Activated CD4-positive, alpha-beta T cell treated with anti-CD3 and anti-CD28 coated beads, Interleukin-2, amount 50 U/mL, for 1 hour (primary cell): ENCODE data around the gene LRRC72.
"Not testable (repeated sequence)": the region's sequence is repeated elsewhere in the genome, so short reads cannot be mapped to it uniquely, and the experiment has no call there.

ENCODE experiments used
- DNase-seq: peaks from one replicate; pipeline ENCODE4 v3.0.0-alpha.2; 2020

LRRC72 gene

DNA sequence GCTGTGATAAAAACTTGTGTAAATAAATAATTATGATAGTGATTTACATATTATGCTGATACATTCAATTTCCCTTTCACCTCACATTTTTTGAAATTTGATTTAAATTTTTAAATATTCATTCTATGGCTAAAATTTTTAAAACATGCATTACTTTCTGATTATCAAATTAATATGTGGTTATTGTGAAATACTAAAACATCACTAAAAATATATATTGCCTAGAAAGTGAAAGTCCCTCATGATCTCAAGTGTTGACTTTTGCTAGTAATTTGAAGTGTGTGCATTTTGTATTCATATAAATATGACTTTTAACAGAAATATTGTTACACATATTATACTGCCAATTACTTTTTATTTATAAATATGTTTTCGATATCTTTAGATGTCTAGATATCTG is 3.1 kb downstream of the LRRC72 start:
- DNase-seq = no peak

DNA sequence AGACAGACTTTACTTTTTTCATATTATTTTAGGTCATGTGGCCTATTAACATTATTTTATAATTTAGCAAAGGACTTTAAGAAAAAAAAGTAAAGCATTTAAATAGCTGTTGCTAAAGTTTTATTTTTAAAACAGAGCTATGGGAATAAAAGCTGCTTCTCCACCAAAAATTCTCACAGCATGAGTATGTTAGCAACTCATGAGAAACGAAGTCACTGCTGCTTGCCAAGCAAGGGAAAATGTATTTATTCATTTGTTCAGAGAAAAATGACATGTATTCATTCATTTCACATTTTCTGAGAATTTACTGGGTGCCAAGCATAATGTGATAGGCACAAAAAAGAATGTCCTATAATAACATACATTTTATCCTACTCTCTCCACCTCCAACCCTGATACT is 5.1 kb downstream of the LRRC72 start:
- DNase-seq = no peak

DNA sequence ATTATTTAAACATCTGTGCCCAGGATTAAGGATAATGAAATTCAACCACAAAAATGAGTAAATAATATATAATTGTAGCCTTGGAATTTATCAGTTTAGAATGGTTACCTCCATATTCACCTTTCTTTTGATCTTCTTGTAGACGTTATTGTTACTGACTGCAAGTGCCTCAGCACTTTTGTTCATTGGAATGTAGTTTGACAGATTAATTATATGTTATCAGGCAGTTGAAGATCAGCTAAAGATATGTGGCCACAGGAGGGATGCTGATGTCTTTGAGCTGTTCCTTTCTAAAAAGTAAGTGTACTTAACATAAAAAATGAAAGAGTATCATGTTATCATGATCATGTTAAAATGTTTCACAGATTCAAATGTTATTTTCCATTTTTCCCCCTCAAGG is 5.6 kb downstream of the LRRC72 start:
- no peak for DNase-seq

DNA sequence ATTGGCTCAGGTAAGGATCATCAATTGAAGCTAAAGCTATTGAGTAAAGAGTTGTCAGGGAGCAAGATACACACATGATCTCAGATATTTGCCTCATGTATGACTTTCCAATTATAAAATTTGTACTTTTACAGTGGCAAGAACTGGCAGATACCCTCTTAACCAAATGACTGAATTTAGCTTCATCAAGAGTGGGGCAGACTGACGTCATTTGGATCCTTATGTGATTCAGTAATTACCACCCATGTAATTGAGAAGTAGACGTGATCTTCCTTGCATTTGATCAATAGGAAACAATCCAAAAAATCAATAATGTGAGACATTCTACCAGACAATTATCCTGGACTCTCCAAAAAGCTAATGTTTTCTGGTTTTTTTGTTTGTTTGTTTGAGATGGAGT is 8.9 kb downstream of the LRRC72 start:
- no peak for DNase-seq

DNA sequence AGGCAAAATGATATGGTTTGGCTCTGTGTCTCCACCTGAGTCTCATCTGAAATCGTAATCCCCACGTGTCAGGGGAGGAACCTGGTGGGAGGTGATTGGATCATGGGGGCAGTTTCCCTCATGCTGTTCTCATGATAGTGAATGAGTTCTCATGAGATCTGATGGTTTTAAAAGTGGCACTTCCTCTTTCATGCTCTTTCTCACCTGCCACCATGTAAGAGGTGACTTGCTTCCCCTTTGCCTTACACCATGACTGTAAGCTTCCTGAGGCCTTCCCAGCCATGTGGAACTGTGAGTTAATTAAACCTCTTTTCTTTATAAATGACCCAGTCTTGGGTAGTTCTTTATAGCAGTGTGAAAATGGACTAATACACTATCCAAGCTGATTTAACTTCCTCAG is 13.9 kb downstream of the LRRC72 start:
- not testable (repeated sequence) for DNase-seq

DNA sequence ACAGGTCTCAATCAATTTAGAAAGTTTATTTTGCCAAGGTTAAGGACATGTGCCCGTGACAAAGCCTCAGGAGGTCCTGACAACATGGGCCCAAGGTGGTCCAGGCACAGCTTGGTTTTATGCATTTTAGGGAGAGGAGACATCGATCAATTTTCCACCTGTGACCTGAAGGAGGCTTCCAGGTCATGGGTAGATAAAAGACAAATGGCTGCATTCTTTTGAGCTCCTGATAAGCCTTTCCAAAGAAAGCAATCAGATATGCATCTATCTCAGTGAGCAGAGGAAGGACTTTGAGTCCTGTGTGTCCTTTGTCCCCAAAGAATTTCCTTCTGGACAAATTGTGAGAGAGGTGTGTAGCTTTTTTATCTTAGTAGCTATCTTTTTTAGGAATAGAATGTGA is 15.8 kb downstream of the LRRC72 start:
- no peak for DNase-seq

DNA sequence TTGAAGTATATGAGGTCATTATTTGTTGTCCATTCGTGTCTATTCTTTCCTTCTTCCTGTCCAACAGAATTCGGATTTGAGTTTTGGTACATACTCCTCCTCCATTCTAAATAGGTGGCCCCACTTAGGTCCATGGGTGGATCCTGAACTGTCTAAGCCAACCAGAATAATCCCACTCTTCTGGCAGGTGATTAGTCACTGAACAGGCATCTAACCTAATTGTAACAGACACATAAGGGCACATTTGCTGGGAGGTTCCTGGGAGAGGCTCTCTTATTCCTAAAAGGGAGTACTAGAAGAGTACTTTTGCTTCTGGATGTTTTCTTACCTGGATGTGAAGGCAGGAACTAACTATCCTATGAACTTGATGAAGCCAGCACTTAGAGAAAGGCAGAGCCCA is 16.8 kb downstream of the LRRC72 start:
- no peak for DNase-seq

DNA sequence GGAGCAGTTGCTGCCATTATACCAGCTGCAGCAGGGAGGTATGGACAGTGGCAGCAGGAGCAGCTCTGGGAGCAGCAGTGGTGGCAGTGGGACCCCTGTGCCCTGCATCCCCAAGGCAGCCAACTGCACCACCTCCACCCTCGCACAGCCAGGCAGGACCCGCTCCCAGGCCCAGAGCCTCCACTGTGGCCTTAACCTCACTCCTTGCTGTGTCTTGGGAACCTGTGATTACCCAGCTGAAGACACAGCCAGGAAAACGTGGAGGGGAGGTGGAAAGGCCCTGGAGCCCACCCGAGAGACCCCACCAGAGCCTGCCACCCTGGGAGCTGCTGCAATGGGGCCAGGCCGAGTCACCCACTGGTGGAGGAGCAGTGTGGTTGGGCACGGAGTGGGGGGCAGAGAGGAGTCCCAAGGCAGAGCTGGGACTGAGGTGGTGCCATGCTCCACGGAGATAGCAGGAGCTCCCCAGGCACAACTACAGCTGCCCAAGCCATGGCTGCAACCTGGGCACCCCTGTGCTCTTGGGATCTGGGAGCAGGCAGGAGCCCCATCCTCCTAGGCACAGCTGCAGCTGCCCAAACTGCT is 20.4 kb downstream of the LRRC72 start:
- no peak for DNase-seq

DNA sequence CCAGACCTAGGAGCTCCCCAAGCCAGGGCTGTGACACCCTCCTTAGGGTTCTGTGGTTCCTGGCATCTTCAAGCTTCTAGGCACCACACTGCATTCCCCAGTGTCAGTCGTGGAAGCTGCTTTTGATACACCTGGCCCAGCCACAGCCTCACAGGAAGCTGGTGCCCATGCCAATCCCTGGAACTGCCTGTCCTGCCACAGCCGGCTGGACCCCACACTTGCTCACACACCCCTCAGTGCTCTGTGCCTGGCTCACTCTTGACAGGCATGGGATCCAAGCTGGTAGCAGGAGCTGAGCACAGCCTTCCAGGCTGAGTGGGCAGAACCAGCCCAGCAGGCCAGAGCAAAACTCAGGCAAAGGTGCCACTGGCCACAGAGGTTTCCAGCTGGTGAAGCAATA is 21.8 kb downstream of the LRRC72 start:
- no peak for DNase-seq

DNA sequence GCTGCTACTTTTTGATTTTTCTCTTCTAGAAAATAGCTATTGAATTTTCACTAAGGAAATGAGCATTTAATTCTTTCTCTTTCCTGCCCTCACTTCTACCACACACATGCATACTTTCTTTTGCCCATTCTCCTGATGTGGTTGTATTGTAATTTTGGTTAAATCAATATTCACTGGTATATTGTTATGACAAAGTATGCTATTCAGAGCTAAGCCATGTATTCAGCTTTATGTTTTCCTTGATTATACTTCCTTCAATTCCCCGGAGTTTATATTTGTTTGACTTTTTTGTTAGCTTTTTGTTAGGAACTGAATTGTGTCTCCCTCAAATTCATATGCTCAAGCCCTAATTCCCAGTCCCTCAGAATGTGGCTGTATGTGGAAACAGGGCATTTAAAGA is 24.0 kb downstream of the LRRC72 start:
- no peak for DNase-seq

DNA sequence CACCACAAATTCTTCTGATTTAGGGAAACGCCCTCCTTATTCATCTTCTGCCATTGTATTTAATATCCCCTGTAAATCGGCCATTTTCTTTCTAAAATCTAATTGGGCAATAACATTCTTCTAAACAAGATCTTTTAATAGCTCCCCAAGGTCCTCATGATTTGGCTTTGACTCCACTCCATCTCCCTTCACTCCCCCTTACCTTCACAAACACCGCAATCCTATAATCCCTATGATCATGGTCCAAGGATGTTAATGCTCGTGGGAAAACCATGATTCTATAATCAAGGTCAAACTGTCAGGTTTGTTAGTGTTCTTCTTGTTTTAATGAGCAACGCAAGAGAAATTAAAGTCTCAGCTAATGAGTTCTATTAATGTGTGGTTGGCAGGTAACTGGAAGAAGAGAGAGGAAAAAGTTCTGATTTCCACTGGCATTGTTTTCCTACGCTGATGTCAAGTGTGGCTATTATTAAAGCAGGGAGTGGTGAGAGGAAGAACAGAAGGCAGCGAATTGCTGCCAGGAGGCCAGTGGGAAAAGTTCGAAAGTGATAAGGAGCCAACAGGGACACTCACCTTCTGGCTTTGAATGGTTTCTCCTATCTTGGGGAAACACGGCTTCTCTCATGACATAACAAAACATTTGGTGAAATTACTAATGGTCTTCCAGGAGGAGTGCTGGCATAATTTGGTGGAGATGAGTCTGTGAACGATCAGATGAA is 28.1 kb downstream of the LRRC72 start:
- DNase-seq = no peak

DNA sequence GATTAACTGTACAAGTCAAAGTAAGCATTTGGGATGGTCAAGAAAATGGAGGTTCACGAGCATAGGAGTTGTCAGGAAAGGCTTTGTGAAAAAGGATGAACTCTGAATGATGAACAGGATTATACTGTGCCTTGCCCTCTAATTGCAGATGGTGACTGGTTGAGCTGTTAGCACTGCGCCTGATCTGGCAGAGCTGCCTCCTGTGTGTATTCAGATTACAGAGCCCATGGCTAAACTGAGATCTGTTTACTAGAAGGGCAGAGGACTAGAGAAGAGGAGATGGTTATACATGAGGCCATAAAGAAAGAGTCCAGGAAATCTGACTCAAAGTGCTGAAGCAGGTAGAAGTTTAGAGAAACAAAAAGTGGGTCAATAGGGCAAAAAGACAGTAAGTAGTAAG is 29.7 kb downstream of the LRRC72 start:
- no peak for DNase-seq

DNA sequence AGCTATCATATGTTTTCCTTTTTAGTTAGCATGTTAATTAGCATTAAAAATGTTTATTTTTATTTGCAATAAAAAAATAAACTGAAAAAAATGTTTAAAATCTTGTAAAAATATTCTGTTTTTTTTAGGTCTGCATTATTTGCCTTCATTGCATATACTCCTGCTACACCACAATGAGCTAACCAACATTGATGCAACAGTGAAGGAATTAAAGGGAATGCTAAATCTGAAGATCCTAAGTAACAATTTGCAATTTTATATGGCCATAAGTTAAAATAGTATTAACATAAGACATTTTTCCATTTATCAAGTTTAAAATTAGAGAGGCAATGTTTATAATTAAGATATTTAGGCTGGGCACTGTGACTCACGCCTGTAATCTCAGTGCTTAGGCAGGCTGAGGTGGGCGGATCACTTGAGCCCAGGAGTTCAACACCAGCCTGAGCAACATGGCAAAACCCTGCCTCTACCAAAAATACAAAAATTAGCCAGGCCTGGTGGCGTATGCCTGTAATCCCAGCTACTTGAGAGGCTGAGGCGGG is 32.2 kb downstream of the LRRC72 start:
- no peak for DNase-seq

DNA sequence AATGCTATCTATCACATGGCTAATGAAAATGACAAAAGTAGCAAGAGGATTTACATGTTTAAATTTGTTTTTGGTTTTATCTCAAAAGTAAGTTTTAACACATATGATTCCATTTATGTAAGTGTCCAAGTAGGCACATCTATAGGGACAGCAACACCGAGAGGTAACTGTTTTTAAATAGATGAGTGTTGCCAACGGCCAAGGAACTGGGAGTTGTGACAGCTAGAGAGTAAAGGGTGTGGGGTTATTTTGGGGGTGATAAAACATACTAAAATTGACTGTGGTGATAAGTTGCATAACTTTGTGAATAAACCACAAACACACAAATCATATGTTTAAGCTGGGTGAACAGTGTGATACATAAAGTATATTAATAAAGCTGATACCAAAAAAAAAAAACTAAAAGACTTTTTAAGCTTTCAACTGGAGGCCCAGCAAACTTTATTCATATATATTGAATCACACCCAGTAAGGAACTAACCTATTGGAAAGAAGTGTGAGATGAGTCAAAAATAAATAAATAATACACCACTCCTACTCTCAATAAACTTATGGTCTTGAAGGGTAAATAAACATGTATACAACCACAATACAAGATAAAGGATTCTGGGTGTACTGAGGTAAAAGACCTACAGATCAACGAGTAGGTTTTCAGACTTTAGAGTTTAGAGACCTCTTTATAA is 33.0 kb downstream of the LRRC72 start:
- no peak for DNase-seq

DNA sequence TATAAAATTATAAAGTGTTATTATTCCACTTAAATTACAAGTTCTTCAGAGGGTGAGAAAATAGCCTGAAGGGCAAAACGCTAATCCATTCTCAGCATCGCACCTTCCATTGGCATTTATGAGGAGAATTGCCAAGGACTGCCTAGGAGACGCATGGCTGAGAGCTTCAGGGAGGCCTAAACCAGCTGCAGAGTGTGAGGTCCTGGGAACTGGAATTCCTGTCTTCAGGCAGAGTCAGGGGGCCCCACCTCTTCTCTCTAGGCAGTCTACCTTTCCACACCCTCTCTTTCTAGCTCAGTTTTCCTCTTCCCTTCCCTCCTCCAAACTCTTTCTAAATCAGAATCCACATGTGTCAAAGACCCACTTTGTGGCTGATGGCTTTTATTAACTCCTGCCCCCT is 35.3 kb downstream of the LRRC72 start:
- no peak for DNase-seq

DNA sequence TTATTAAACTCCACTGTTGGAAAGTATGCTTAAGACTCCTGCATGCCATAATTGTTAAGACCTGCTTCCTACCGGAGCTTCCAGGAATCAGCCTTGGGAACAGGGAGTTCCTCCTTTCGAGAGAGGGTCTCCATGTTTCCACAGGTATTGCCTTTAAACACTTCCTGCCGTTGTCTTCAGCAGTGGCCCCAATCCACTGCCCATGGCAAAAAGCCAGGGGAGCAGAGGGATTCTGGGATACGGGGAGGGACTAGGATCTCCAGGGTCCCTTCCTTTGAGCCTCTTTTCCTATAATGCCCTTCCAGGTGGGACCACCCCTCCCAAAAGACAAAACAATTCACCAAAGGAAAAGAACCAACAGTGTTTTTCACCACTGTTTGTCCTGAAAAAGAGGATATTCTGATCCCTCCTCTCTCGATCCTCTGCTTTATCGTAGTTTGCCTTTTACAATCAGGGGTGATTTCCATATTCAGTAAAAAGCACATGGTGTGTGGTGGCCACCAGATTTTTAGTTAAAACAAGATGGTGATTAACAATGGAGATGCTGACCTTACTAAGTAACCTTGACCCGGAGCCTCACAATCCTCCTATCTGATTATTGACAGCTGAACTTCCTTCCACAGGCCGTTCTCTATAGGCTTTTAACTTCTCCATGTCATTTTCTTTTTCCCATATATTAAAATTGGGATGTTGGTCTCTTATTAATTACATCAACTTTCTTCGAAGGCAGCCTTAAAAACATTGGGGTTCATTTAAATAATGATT is 36.0 kb downstream of the LRRC72 start:
- DNase-seq = no peak

DNA sequence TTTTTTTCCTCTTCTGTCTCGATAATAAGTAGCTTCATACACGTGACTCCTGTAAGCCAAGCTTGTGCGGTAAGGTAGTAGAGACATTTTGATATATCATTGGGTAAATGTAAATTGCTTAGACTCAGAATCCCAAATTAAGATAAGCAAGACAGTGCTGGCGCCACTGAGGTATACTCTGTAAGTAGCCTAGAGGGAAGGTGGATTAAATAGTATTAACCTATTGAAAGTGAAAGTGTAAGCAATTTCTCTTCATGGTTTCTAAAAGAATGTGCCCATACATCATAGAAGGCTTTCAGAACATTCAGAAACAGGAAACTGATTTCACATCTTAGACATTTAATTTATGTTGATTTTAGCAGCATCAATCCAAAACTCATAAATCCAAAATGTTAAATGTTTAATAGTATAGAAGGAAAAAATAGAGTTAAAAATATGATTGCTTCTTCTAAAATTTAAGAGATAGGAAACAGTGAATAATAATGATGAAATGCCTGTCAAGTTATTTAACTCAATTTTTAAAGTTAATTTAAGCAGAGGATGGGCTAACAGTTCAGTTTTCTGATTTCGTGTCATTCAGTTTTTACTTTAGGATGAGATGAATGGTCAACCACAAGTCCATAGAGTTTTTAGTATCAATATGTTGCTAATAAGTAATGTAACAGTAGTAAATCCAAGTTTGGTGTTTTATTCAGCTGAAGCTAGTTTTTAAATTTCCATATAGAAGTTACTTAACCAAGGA is 36.8 kb downstream of the LRRC72 start:
- DNase-seq = no peak

DNA sequence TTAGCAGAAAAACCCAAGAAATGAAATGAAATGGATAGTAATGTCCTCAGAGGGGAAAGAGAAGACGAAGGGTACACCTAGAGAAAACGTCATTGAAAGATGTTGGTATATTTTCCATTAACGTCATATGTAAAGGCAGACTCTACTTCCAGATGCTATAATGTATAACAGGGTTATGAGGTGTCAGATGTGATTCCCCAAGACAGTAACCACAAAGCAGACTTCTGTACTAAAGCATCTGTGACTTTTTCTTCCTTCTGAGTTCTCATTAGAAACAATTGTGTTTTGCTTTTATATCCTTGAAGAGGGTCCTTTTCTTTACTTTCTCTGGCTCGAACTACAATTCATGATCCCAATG is 37.4 kb downstream of the LRRC72 start:
- DNase-seq = no peak

DNA sequence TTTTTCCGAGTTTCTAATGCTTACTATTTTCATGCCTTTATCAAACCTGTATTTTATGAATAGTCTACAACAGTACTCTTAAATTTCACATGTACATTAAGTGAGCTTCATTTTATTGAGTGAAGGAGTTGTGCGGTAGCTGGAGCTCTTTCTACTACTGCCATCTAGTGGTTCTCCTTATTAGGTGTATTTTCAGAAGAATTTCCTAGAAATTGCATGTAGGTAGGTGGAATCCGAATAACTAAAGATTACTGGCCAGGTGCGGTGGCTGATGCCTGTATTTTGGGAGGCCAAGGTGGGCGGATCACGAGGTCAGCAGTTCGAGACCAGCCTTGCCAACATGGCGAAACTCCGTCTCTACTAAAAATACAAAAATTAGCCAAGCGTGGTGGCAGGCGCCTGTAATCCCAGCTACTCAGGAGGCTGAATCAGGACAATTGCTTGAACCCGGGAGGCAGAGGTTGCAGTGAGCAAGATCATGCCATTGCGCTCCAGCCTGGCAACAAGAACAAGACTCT is 38.3 kb downstream of the LRRC72 start:
- DNase-seq = no peak

DNA sequence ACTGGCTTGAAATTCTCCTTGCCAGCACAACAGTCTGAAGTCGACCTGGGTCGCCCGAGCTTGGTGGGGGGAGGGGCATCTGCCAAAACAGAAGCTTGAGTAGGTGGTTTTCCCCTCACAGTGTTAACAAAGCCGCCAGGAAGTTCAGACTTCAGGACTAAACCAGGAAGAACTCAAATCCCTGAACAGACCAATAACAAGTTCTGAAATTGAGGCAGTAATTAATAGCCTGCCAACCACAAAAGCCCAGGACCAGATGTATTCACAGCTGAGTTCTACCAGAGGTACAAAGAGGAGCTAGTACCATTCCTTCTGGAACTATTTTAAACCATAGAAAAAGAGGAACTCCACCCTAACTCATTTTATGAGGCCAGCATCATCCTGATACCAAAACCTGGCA is 45.3 kb downstream of the LRRC72 start:
- DNase-seq = no peak

DNA sequence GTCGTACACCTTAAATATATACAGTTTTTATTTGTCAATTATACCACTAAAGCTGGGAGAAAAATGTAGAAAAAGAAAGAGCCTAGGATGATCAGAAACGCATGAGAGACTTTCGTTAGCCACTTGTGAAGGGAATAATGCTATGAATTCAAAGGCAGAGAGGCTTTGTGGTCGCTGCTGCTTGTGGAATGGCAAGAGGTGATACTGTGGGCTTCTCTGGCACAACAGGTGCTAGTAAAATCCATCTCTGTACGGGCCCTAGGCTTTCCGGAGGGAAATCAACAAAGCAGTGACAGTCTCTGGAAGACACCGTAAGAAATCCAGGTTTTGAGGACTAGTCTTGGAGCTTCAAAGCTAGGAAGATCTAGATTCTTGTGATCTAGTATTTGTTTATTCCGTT is 52.6 kb downstream of the LRRC72 start:
- DNase-seq = no peak

DNA sequence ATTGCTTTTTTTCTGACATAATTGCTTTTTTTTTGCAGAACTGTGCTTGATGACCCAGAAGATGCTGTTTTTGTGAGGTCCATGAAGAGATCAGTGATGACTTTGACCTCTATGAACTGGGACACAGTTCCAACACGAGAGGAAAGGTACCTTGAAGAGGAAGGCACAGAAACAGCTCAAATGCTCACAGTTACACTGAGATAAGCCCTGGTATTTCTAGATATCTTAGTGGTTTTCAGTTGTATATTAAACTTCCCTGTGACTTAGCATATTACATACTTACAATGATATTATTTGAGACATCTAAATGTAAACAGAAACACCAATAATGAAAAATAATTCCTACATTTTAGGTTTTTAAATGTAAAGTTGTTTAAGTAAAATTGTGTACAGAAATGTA is 54.7 kb downstream of the LRRC72 start:
- no peak for DNase-seq

DNA sequence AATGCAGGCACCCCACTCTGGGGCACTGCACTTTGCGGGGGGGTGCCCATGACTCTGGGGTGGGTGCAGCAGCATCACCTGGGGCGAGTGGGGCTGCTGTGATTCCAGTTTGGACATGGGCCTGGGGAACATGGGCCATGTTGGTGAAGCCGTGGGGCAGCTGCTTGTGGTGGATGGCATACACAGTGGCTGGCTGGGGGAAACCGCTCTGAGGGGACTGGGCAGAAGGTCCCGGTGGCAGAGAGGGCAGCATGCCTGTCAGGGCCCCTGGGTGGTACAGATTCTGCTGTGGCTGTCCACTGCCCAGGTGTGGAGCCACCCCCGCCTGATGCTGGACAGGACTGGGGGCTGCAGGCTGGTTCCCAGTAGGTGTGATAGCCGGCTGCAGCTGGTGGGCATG is 57.2 kb downstream of the LRRC72 start:
- no peak for DNase-seq
